Left lung (tissue), 10 donors: ENCODE results near the gene DLST. TPM values are rescaled to one million over a fixed set of nuclear protein-coding genes. Genes with fewer than 3 reads are reported as not detected.

Source experiments
- ATAC-seq: fragments of 200-7000 bp; cut with Tn5 transposase; one replicate; pipeline ENCODE4 v1.9.1; 2020; ENCODE audit warnings: moderate library complexity
- DNase-seq, 4 donors: peaks; one replicate each; pipeline ENCODE4 v3.0.0-alpha.2; 2013 to 2020
- H3K27ac ChIP-seq, 2 donors: fragments of 200-600 bp; sonication (generic) in 1 of 2; one replicate each; pipeline versions ENCODE4 v1.5.0 to v1.8.0; 2020 to 2021
- H3K27me3 ChIP-seq, 2 donors: fragments of 200-600 bp; sonication (generic) in 1 of 2; one replicate each; pipeline versions ENCODE4 v1.5.0 to v1.8.0; 2020 to 2021
- H3K36me3 ChIP-seq, 2 donors: fragments of 200-600 bp; sonication (generic) in 1 of 2; one replicate each; pipeline versions ENCODE4 v1.5.0 to v1.8.0; 2020 to 2021
- H3K4me1 ChIP-seq, 2 donors: fragments of 200-600 bp; one replicate each; pipeline ENCODE4 v1.8.0; 2021
- H3K4me3 ChIP-seq, 2 donors: fragments of 200-600 bp; sonication (generic) in 1 of 2; one replicate each; pipeline versions ENCODE4 v1.5.0 to v1.8.0; 2020 to 2021; ENCODE audit warnings: mild to moderate bottlenecking in 1 of 2
- H3K9me3 ChIP-seq, 2 donors: fragments of 200-600 bp; sonication (generic) in 1 of 2; one replicate each; pipeline versions ENCODE4 v1.5.0 to v1.8.0; 2020 to 2021
- CTCF ChIP-seq, 2 donors: fragments of 200-600 bp; sonication (generic) in 1 of 2; IDR thresholded peaks; one replicate each; pipeline versions ENCODE4 v1.5.0 to v1.8.0; 2021; ENCODE audit warnings: antibody characterized with exemption in 2 of 2
- intact Hi-C, 2 donors: fragments of 100-400 bp; cut with DNase I; formaldehyde crosslinking; loops; one replicate each; pipeline versions ENCODE4 v1.11.2 to v1.14.2; 2022
- polyA plus RNA-seq, 6 donors: library from polyadenylated mRNA; unstranded; fragments of 120-200 nt; gene quantifications; one replicate each; pipeline ENCODE4 v1.2.1, GENCODE V29; 2013; ENCODE audit not compliant: insufficient read length in 6 of 6
- total RNA-seq, 2 donors: library from RNA; stranded (reverse); fragmentation: NEBNext Ultra II Directional; extraction: Animal tissue kit (Norgen Biotek cat#: 25700); gene quantifications; one replicate each; pipeline ENCODE4 v1.2.1, GENCODE V29; 2021
- donor health status: DM: no; HTN: yes; CAD: no.
- donor health status: DM: no; HTN: no; CAD: no.

The DLST gene
- total and polyA plus RNA-seq, 8 donors = 88.3 to 104 (median 96.3) TPM

DNA sequence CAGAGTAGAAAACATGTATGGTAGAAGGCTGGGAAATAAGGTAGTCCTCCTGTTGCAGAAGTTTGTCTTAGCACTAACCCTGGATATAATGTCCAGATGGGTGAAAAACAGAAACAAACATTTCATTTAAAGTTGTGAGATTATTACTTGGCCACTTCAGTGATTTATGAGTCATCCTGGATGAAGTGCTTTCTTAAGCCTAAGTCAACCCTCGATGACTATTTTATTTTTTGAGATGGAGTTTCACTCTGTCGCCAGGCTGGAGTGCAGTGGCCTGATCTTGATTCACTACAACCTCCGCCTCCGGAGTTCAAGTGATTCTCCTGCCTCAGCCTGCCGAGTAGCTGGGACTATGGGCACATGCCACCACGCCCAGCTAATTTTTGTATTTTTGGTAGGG lies 10.2 kb downstream of the DLST start:
- Histone ChIP-seq H3K4me3 (no peak overlapping the region), H3K36me3 (peaks cover 0 to 88% of the 10 kb centered on the region in 2 donors), H3K27ac (peak overlapping the region in 1 of 2 donors; percentile 35), H3K4me1 (peaks cover 0 to 24% of the 10 kb centered on the region in 2 donors), H3K9me3 (no peaks in the 10 kb centered on the region), H3K27me3 (no peaks in the 10 kb centered on the region)
- peak; percentile 90 for ATAC-seq
- TF ChIP-seq CTCF (IDR thresholded peaks at IDR 0.05) = no peak
- peak in 1 of 4 donors; percentile 65 for DNase-seq
- intact Hi-C loops = no loop called here

GRCh38 chr14:74892745-74893144 lies 11.0 kb downstream of the DLST start:
- no peak overlapping the region for H3K27ac ChIP-seq
- no peaks in the 10 kb centered on the region for H3K27me3 ChIP-seq
- H3K4me1 ChIP-seq = peaks cover 0 to 17% of the 10 kb centered on the region in 2 donors
- H3K36me3 ChIP-seq = peaks cover 0 to 92% of the 10 kb centered on the region in 2 donors
- no peak for DNase-seq
- TF ChIP-seq CTCF (IDR thresholded peaks at IDR 0.05) = no peak
- intact Hi-C loops = no loop called here
- H3K4me3 ChIP-seq = no peak overlapping the region
- no peaks in the 10 kb centered on the region for H3K9me3 ChIP-seq
- ATAC-seq = no peak

GRCh38 chr14:74893614-74894091 lies 11.9 kb downstream of the DLST start:
- Histone ChIP-seq H3K4me3 (no peak overlapping the region), H3K9me3 (no peaks in the 10 kb centered on the region), H3K4me1 (peaks cover 0 to 17% of the 10 kb centered on the region in 2 donors), H3K27me3 (no peaks in the 10 kb centered on the region), H3K36me3 (peaks cover 0 to 100% of the 10 kb centered on the region in 2 donors), H3K27ac (no peak overlapping the region)
- intact Hi-C loops = no loop called here
- no peak for TF ChIP-seq CTCF (IDR thresholded peaks at IDR 0.05)
- no peak for ATAC-seq
- DNase-seq = no peak

DNA sequence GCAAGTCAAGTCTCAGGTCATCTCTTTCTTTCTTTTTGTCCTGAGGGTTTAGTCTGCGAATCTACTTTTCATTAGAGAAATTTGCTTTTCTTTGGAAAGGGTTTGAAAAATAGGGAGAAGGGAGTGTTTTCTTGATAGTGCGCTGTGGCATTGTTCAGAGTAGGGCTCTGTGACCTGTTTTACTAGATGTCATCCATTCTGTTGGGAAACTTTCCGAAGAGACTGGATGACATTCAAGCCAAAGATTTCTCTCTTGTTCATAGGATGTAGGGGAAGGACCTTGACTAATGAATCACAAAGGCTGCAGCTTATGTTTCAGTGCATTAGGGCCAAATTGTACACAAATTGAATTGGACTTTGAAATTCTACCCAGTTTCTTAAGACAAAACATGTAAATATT lies 14.7 kb downstream of the DLST start:
- intact Hi-C loops = no loop called here
- Histone ChIP-seq H3K27ac (no peak overlapping the region), H3K36me3 (peaks cover 8 to 100% of the 10 kb centered on the region in 2 donors), H3K27me3 (no peaks in the 10 kb centered on the region), H3K4me1 (peaks cover 0 to 17% of the 10 kb centered on the region in 2 donors), H3K4me3 (no peak overlapping the region), H3K9me3 (no peaks in the 10 kb centered on the region)
- DNase-seq (no peak), ATAC-seq (no peak)
- no peak for TF ChIP-seq CTCF (IDR thresholded peaks at IDR 0.05)

DNA sequence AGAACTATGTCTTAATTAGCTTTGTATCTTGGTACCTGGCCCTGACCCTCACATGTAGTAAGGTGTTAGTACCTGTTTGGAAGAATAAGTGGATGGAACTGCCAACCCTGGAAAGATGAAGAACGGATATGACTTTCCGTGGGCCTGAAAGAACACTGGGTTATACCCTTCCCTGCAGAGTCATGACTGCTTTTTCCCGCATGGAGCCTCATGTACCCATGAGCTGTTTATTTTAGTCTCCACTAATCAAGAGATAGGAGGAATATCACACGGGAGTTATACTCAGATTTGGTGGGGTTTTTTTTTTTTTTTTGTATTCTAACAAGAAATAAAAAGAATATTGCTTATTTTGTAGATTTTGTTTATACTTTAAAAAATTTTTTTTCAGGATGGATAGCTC lies 15.9 kb downstream of the DLST start:
- H3K9me3 ChIP-seq = no peaks in the 10 kb centered on the region
- intact Hi-C loops = no loop called here
- H3K36me3 ChIP-seq = peaks cover 8 to 100% of the 10 kb centered on the region in 2 donors
- TF ChIP-seq CTCF (IDR thresholded peaks at IDR 0.05) = no peak
- no peaks in the 10 kb centered on the region for H3K27me3 ChIP-seq
- DNase-seq (no peak), ATAC-seq (no peak)
- no peak overlapping the region for H3K27ac ChIP-seq
- H3K4me1 ChIP-seq = peaks cover 0 to 7% of the 10 kb centered on the region in 2 donors
- H3K4me3 ChIP-seq = no peak overlapping the region
